Activated CD8-positive, alpha-beta memory T cell treated with anti-CD3 and anti-CD28 coated beads for 24 hours (primary cell): ENCODE measurements around the gene SMARCC2.
"Not testable (repeated sequence)": the region's sequence is repeated elsewhere in the genome, so short reads cannot be mapped to it uniquely, and the experiment has no call there.

Experiments
- DNase-seq: peaks from one replicate; pipeline ENCODE4 v3.0.0-alpha.2; 2020

SMARCC2 gene

GRCh38 chr12:56162468-56163290 is 26.6 kb downstream of the SMARCC2 start:
- no peak for DNase-seq

- no peak for DNase-seq
These were observed 27.5 kb downstream of the SMARCC2 start for GRCh38 chr12:56161690-56162351.

- DNase-seq, result no peak
These were observed 28.2 kb downstream of the SMARCC2 start for GRCh38 chr12:56160894-56161689.

- DNase-seq, result peak; percentile 76
These were observed 29.0 kb downstream of the SMARCC2 start for GRCh38 chr12:56160193-56160763.

GRCh38 chr12:56159482-56160192 is 29.6 kb downstream of the SMARCC2 start:
- DNase-seq, result no peak

GRCh38 chr12:56158926-56159461 is 30.3 kb downstream of the SMARCC2 start:
- DNase-seq, result peak; percentile 75

GRCh38 chr12:56158029-56158925 is 31.0 kb downstream of the SMARCC2 start, which contains the start of gene MYL6:
Gene MYL6 (plus strand): TSS chr12:56158359. CDS start chr12:56158402, 43 bp downstream.
- peak; percentile 91 for DNase-seq

GRCh38 chr12:56157201-56158028 is 31.9 kb downstream of the SMARCC2 start:
- DNase-seq, result peak; percentile 84

GRCh38 chr12:56156464-56157200 is 32.7 kb downstream of the SMARCC2 start:
- not testable (repeated sequence) for DNase-seq

GRCh38 chr12:56155256-56155845 is 33.9 kb downstream of the SMARCC2 start:
- DNase-seq, result no peak

- no peak for DNase-seq
These were observed 34.5 kb downstream of the SMARCC2 start for GRCh38 chr12:56154818-56155217.

- no peak for DNase-seq
These were observed 35.0 kb downstream of the SMARCC2 start for GRCh38 chr12:56154246-56154771.

- DNase-seq, result no peak
These were observed 35.6 kb downstream of the SMARCC2 start for GRCh38 chr12:56153678-56154065.

- no peak for DNase-seq
These were observed 36.3 kb downstream of the SMARCC2 start for GRCh38 chr12:56152756-56153677.

- DNase-seq, result peak; percentile 95
These were observed 37.0 kb downstream of the SMARCC2 start, which contains the start of gene MYL6B for GRCh38 chr12:56152132-56152755. Gene MYL6B (plus strand): TSS chr12:56152587. CDS start chr12:56153919, 1,332 bp downstream.

GRCh38 chr12:56151672-56152131 is 37.6 kb downstream of the SMARCC2 start:
- DNase-seq, result peak; percentile 86

GRCh38 chr12:56150563-56150962 is 38.7 kb downstream of the SMARCC2 start:
- no peak for DNase-seq
